Measurements from ENCODE around the gene RPSA.

RPSA gene

GRCh38 chr3:39420543-39420942 is 14.0 kb downstream of the RPSA start:
- no peak for DNase-seq (ENCODE audit: low read depth)
- TF ChIP-seq, protein P1, sequence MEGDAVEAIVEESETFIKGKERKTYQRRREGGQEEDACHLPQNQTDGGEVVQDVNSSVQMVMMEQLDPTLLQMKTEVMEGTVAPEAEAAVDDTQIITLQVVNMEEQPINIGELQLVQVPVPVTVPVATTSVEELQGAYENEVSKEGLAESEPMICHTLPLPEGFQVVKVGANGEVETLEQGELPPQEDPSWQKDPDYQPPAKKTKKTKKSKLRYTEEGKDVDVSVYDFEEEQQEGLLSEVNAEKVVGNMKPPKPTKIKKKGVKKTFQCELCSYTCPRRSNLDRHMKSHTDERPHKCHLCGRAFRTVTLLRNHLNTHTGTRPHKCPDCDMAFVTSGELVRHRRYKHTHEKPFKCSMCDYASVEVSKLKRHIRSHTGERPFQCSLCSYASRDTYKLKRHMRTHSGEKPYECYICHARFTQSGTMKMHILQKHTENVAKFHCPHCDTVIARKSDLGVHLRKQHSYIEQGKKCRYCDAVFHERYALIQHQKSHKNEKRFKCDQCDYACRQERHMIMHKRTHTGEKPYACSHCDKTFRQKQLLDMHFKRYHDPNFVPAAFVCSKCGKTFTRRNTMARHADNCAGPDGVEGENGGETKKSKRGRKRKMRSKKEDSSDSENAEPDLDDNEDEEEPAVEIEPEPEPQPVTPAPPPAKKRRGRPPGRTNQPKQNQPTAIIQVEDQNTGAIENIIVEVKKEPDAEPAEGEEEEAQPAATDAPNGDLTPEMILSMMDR (IDR thresholded peaks at IDR 0.05; ENCODE audit: low read length, missing control alignments), result no peak
- H3K4me3 ChIP-seq (replicated peaks; ENCODE audit: low read depth, low read length), result no peak overlapping the region

- DNase-seq (ENCODE audit: low read depth), result no peak
- TF ChIP-seq, protein P1 (IDR thresholded peaks at IDR 0.05; ENCODE audit: low read length, missing control alignments), result no peak
- H3K4me3 ChIP-seq (replicated peaks; ENCODE audit: low read depth, low read length), result no peak overlapping the region
Measured at GRCh38 chr3:39423436-39423970, 17.0 kb downstream of the RPSA start.

DNA sequence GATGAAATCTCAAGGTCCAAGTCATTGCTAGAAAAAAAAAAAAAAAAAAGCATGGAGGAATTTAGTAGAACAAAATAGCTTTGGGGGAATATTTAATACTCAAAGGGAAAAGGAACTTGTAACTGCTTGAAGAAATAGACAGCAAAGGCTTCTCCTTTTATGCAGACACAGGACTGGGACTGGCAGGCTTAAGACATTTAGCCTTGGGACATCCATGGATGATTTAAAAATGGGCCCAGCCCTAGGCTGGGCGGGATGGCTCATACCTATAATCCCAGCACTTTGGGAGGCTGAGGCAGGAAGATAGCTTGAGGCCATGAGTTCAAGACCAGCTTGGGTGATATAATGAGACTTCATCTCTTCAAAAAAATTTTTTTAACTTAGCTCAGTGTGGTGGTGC is 19.8 kb downstream of the RPSA start:
- H3K4me3 ChIP-seq (replicated peaks; ENCODE audit: low read depth, low read length), result no peak overlapping the region
- no peak for DNase-seq (ENCODE audit: low read depth)
- TF ChIP-seq, protein P1 (IDR thresholded peaks at IDR 0.05; ENCODE audit: low read length, missing control alignments), result no peak

- DNase-seq (ENCODE audit: low read depth), result no peak
- no peak overlapping the region for H3K4me3 ChIP-seq (replicated peaks; ENCODE audit: low read depth, low read length)
- TF ChIP-seq, protein P1 (IDR thresholded peaks at IDR 0.05; ENCODE audit: low read length, missing control alignments), result no peak
Measured at GRCh38 chr3:39427506-39427905, 21.0 kb downstream of the RPSA start.

DNA sequence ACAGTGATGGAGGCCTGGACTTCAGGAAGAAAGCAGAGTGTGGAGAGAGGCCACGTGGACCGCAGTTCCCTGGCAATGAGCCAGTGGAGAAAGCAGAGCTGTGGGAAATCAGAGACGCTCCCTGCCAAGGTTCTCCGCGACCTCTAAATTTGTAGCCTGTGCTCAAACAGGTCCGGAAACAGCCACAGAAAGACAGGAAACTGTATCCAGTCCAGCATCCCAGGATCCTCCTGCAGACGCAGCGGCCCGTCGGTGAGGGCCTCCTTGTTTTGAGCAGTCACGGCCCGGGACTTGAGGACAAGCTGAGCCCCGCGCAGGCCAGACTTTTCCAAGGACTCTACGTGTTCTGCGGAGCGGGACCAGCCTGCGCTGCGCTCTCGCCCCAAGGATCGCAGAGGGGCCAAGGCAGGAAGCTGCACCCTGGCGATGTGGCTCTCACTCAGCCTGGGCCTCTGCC is 22.3 kb downstream of the RPSA start:
- peak; percentile 46 for DNase-seq (ENCODE audit: low read depth)
- H3K4me3 ChIP-seq (replicated peaks; ENCODE audit: low read depth, low read length), result no peak overlapping the region
- TF ChIP-seq, protein P1 (IDR thresholded peaks at IDR 0.05; ENCODE audit: low read length, missing control alignments), result no peak

DNA sequence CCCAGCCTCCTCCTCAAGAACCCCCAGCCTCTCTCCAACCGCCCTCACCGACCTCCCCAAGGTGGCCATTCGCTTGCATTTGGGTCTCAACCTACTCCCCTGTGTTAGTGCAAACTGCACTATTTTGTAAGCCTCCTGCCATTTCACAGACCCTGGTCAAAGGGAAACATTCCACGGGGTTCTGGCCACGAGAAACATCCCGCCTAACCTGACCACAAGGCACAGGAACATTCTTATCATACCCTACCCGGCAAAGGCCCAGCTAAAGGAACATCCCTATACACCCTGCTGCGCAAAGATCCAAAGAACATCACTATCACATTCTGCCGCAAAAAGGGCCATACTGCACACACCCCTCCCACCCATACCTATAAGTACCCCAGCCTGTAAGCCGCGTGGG is 22.9 kb downstream of the RPSA start:
- TF ChIP-seq, protein P1 (IDR thresholded peaks at IDR 0.05; ENCODE audit: low read length, missing control alignments), result no peak
- DNase-seq (ENCODE audit: low read depth), result no peak
- H3K4me3 ChIP-seq (replicated peaks; ENCODE audit: low read depth, low read length), result no peak overlapping the region

GRCh38 chr3:39432342-39432741 is 25.8 kb downstream of the RPSA start:
- no peak for DNase-seq (ENCODE audit: low read depth)
- TF ChIP-seq, protein P1 (IDR thresholded peaks at IDR 0.05; ENCODE audit: low read length, missing control alignments), result no peak

More at GRCh38 chr3:39432342-39432741, 25.8 kb downstream of the RPSA start:
- no peak overlapping the region for H3K4me3 ChIP-seq (replicated peaks; ENCODE audit: low read depth, low read length)

Measured in fibroblast of pulmonary artery (primary cell).